COLO829 (cell line): Measurements from ENCODE around the gene WDR54.
A peak's percentile ranks its signal among the peaks of the same experiment; 100 is the strongest.
"Not testable (repeated sequence)": the region's sequence is repeated elsewhere in the genome, so short reads cannot be mapped to it uniquely, and the experiment has no call there.

ENCODE experiments used
- DNase-seq: peaks from one replicate; pipeline ENCODE4 v3.0.0; 2012; ENCODE audit warnings: low spot score

WDR54 gene

DNA sequence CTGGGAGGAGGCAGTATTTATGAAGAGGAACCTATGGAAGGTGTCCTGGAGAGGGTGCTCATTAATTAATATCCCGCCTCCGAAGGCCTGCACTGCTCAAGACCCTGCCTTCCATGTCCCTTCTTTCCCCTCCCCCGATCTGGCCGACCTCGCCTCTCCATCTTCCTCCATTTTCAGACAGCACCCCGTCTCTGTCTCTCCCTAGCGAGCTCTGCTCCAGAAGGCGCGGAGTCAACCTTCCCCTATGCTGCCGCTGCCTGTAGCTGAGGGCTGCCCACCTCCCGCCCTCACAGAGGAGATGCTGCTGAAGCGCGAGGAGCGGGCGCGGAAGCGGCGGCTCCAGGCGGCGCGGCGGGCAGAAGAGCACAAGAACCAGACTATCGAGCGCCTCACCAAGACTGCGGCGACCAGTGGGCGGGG is 35.6 kb downstream of the WDR54 start:
- DNase-seq, result no peak

DNA sequence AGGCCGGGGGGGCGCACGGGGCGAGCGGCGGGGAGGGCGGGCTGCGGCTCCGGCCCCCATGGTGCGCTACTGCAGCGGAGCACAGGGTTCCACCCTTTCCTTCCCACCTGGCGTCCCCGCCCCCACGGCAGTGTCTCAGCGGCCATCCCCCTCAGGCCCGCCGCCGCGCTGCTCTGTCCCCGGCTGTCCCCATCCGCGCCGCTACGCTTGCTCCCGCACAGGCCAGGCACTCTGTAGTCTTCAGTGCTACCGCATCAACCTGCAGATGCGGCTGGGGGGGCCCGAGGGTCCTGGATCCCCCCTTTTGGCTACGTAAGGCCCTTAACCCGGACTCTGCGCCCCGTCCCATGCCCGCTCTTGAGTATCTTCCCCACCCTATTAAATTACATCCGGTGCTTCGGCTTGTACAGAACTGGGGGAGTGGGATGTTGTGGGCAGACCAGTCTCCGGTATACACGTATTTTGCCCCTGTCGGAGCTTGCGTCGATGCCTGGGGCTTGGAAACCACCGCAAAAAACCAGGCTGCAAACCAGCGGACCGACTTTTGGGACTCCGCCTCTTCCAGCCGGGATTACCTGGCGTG is 36.1 kb downstream of the WDR54 start:
- DNase-seq, result no peak

DNA sequence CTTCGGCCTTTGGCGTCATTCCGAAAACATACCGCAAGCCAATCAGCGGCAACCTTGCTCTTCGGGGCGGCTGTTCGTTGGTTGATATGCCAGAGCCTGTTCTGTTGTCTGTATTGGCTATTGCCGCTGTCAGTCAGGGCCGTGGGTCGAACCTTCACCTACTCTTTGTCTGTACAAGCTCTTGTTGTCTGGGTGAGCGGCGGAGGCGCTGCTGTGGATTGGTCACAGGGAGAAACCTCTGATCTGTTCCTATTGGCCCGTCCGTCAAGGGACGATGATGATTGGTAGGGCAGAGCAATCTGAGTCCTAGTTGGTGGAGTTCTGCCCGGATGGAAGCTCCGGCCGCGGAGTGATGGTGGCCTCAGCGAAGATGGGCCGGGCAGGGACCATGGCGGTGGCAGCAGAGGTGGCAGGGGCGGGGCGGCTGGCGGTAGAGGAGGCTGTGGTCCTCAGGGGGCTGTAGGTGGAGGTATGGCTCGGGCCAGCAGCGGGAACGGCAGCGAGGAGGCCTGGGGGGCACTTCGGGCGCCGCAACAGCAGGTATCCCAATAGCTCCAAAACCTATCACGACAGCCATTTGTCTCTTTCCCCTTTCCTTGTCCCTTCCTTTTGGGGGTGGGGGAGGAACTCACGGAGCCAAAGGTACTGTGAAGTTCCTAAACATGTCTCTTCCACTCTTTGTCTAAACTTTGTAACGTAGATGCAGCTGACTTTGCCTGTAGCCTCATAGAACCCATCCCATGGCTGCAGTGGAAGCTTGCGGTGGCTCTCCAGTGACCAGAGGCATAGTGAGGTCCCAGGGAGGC is 36.8 kb downstream of the WDR54 start, which contains the start of gene WBP1:
WBP1 (plus strand) TSS at position 307 of the 806 bp plus-strand sequence; CDS start at position 472, 165 bp downstream.
- peak; percentile 95 for DNase-seq

DNA sequence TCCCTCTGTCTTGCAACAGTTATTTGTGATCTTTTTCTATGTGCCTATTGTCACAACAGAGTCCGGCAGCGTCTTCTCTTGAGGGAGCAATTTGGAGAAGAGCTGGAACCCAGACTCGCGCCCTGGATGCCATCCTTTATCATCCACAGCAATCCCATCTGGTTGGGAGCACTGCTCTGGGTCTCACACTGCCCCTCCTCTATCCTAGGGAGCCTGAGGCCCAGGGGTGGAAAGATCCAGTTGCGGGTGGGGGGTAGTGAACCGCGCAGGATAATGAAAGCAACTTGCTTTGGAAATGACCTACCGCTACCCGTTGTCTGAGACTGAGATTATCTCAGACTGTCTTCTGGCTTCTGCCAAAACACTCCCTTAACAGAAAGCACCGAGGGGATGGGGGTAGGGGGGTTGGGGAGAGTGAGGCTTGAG is 37.4 kb downstream of the WDR54 start:
- DNase-seq, result no peak

DNA sequence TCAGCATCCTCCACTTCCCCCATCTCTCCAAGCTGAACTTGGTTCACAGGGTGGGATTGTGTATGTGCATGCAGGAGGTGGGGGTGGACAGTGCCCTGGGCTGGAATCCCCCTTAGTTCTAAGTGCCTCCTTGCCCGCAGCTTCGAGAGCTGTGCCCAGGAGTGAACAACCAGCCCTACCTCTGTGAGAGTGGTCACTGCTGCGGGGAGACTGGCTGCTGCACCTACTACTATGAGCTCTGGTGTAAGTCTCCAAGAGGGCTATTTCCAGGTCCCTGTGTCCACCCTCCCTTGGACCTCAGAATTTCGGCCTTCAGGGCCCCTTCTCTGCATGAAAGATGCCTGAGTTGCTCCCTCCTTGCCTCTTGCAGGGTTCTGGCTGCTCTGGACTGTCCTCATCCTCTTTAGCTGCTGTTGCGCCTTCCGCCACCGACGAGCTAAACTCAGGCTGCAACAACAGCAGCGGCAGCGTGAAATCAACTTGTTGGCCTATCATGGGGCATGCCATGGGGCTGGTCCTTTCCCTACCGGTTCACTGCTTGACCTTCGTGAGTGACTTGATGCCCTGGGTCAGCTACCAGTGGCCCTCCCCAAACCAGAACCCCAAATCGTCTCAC is 38.1 kb downstream of the WDR54 start:
- DNase-seq, result not testable (repeated sequence)

DNA sequence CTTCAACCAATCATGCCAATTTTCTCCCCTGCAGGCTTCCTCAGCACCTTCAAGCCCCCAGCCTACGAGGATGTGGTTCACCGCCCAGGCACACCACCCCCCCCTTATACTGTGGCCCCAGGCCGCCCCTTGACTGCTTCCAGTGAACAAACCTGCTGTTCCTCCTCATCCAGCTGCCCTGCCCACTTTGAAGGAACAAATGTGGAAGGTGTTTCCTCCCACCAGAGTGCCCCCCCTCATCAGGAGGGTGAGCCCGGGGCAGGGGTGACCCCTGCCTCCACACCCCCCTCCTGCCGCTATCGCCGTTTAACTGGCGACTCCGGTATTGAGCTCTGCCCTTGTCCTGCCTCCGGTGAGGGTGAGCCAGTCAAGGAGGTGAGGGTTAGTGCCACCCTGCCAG is 38.7 kb downstream of the WDR54 start:
- not testable (repeated sequence) for DNase-seq

DNA sequence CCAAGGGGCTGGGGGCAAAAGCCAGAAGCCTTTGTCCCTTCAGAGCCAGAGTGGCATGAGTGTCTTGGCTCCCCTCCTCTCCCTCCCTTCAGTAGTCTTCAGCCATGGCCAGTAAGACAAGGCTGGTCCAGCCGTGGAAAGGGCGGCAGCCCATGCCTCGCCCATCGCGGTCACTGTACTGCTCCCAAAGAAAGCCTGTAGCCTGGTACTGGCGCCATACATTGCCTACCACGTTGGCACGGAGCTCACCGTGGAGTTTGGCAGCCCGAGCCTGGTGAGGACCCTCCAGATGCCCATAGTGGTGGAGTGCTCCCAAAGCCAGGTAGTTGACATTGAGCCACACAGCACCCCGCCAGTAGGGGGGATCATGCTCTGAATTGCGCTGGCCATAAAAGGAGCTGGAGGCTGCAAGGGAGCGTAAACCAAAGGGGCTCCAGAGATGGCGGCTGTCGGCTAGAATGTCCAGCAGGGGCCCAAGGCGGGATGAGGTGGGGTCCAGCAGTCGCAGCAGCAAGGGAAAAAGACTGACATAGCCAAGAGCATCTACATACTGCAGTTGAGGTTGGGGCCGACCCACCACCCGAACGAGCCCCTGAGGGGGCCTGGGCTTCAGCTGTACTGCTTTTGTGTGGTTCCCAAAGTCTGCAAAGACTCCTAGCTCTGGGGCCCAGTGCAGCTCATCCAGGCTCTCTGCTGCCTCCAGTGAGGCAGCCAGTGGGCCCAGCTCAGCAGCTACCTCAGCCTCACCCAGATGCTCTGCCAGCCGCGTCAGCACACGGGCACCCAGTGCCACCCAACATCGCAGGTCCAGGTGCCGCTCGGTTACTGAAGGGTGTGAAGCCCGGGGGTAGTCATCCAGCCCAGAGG is 39.9 kb downstream of the WDR54 start:
- no peak for DNase-seq

DNA sequence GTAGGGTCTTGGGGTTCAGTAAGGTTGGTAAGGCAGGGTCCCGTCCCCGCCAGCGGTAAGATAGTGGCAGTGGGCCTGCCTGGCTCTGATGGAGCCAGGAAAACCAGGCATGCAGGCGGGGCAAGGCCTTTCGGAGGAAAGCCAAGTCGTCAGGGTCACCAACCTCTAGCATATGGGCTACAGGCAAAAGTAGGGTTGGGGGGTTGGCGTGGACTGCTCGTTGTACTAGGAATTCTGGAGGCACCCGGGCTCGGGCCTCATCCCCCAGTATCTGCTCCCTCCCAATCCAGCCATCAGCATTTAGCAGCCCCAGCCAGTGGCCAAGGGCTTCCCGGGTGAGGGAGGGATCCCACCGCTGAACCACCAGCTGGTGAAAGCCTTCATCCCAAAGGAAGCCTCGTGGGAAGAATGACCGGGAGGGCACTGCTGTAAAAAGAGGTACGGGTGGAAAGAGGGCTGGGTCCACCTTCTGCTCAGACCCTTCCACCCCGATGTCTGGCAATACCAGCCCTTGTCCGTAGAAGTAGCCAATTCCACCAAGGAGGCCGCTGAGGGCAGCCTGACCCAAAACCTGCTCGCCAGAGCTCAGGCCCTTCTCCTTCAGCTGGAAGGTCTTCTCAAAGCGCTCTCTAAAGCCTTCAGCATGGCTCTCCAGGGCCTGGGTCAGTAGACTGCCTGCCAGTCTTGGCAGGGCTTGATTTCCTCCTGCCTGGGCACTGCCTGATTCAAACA is 40.7 kb downstream of the WDR54 start:
- DNase-seq, result no peak

DNA sequence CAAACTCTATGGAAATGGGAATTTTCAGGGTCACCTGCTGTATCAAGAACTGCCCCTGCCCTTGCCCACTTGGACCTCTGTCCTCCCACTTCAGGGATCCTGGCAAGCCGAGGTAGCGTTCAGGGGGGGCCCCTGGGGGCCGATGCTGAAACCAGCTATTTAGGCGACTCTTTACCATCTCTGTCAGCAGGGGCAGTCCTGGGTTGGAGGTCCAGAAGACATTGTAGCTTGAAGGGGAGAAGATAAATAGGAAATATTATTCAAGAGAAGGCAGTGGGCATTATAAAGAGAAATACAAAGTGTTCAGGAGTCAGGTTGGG is 41.2 kb downstream of the WDR54 start:
- DNase-seq, result no peak

DNA sequence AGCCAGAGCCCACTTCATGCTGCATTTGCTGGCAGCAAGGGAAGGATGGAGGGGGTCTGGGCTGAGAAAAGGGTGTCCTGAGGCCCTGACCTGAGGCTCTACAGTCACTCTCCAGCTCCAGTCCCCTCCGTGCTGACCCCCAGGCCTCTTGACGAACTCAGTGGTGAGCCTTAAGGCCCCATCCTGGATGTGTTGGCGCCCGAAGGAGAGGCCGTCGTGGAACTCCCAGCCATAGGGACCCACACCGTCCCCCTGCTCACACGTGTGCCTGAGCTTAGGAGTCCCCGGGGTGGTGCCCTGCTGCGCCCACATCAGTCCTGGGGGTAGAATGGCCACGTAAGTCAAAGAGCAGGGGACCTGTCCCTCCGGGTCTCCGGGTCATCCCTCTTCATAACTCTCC is 42.9 kb downstream of the WDR54 start:
- DNase-seq, result no peak

DNA sequence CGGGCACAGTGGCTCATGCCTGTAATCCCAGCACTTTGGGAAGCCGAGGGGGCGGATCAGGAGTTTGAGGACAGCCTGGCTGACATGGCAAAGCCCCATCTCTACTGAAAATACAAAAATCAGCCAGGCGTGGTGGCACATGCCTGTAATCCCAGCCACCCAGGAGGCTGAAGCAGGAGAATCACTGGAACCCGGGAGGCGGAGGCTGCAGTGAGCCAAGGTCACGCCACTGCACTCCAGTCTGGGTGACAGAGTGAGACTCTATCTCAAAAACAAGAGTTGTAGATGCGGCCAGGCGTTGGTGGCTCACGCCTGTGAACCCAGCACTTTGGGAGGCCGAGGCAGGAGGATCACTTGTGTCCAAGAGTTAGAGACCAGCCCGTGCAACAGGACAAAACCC is 49.2 kb downstream of the WDR54 start:
- not testable (repeated sequence) for DNase-seq

DNA sequence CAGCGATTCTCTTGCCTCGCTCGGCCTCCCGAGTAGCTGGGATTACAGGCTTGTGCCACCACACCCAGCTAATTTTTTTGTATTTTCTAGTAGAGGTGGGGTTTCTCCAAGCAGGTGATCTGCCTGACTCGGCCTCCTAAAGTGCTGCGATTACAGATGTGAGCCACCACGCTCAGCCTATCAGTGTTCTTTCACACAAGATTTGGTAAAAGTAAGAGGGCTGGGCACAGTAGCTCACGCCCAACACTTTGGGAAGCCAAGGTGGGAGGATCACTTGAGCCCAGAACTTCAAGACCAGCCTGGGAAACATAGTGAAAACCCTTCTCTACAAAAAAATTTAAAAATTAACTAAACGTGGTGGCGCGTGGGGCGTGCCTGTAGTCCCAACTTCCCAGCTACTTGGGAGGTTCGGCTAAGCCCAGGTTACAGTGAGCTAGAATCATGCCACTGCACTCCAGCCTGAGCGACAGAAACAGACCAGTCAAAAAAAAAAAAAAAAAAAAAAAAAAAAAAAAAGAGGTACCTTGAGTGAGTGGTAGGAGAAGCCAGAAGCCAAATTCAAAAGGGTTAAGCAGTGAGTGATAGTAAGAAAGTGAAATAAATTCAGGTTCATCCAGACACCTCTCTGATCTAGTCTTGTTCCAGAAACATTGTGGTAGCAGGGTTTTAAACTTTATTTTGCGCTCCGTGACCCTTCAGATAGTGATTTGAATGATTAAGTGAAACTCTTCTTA is 50.0 kb downstream of the WDR54 start:
- DNase-seq, result no peak

DNA sequence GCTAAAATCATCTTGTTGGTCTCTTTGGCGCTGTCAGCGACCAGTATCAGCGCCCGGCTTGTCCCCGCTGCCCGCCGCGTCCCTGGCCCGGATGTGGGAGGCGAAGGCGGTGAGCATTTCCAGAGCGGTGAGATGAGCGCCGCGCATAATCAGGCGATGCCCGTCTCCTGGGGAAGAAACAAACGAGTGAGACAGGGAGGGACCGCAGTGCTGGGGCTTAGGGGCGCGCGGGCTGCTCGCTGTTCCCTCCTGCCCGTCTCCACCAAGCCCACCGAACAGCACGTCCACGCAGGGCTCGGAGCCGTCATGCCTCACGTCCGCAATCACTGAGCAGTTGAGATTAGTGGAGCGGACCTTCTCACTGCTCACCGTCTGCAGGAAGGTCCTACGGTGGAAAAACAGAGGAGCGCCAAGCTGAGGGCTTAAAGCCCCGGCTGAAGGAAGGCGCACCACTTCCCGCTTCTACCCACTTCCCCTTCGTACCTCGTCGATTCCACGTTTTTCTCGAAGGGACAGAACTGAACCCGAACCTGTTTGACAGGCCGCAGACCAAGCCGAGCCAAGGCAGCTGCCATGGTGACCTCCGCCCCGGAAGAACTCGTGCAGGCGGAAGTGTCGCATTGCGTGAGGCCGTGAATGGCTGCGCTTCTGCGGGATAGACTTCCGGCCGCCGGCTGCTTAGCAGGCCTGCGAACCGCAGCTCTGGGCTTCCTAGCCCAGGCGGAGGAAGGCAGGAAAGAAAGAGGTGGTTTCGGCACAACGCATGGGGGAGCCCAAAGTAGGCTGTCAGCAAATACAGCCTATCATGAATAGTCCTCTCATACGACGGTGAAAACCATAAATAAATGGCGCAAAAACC is 50.8 kb downstream of the WDR54 start, which contains the start of gene MRPL53:
MRPL53 (minus strand) TSS at position 595 of the 859 bp plus-strand sequence; CDS start at position 575, 20 bp downstream.
- DNase-seq, result peak; percentile 47

DNA sequence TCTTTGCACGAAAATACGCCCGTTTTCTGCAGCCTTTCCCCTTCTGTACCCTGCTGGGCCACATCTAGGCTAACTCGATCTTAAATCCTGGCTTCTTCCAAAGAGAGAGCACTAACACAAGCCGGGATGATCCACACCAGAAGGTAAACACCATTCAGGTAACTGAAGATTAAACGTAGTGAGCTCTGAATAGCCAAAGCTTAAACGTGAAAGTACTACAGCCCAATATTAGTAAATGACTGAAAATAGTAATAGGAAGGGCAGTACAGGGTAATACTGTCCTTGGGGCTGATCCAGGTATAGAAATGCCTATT is 51.4 kb downstream of the WDR54 start:
- no peak for DNase-seq

DNA sequence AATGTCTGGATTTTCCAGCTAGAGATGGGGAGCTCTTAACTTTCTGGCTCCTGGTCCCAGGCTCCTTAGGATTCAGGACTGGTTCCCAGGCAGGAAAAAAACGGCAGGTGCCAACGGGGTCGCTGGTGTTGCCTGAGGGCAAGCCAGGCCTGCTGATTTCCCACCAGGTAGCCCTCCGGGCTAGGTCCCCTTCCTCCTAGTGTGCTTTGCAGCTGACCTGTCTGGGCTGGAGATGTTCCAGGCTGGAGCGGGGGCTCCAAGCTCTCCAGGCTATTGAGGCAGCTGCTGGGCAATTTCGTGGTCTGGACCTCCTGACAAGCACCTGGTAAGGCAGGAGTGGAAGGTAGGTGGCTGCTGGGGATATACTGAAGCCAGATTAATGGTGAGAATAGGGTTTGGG is 53.0 kb downstream of the WDR54 start:
- DNase-seq, result no peak

DNA sequence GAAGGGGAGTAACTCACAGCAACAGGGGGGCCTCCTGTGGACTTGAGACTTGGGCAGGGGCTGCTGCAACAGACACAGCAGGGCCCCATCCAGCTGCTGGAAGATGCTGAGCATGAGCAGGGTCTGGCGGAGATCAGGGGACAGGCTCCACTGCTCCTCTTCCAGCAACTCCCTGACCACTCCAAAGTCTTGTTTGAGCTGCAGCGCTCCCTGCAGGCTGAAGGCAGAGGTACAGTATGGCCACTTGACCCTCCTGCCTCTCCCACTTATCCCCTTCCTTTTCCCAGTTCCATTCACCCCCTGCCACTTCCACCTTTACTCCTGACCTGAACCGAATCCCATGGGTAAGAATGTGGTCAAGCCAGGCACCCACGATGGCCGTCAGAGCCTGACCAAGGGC is 53.4 kb downstream of the WDR54 start:
- no peak for DNase-seq
